HFF-Myc (cell line): Measurements from ENCODE around the gene RASGRF1.

ENCODE experiments used
- DNase-seq: peaks from one replicate; pipeline ENCODE4 v3.0.0-alpha.2; 2011; ENCODE audit warnings: low read depth; ENCODE audit errors: extremely low read depth
- H3K4me3 ChIP-seq: replicated peaks from 2 replicates; pipeline ENCODE4 v1.5.1; 2011; ENCODE audit warnings: low read depth, mild to moderate bottlenecking, control low read depth, low read length
- TF ChIP-seq, protein P1 (sequence below): IDR thresholded peaks from 2 replicates; pipeline ENCODE4 v1.5.1; 2012; ENCODE audit warnings: mild to moderate bottlenecking, low read depth, low read length, control low read depth; ENCODE audit errors: missing control alignments

RASGRF1 gene

DNA sequence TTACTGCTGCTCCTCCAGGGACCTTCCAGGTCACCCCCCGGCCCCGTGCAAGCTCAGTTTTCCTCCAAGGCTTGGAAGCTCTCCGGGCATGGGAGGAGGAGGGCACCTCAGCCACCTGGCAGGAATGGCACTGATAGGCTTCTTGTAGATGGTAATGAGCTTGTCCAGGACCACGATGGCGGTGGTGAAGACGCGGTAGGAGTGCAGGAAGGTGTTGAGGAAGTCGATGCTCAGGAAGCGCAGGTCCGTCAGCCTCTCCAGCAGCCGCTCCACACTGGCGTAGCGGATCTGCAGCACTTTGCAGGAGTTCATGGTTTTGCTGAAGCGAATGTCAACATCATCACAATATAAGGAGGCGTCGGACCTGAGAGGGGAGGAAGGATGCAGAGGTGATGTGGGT, 84.5 kb downstream of the RASGRF1 start:
- H3K4me3 ChIP-seq: no peak overlapping the region
- TF ChIP-seq, protein P1, sequence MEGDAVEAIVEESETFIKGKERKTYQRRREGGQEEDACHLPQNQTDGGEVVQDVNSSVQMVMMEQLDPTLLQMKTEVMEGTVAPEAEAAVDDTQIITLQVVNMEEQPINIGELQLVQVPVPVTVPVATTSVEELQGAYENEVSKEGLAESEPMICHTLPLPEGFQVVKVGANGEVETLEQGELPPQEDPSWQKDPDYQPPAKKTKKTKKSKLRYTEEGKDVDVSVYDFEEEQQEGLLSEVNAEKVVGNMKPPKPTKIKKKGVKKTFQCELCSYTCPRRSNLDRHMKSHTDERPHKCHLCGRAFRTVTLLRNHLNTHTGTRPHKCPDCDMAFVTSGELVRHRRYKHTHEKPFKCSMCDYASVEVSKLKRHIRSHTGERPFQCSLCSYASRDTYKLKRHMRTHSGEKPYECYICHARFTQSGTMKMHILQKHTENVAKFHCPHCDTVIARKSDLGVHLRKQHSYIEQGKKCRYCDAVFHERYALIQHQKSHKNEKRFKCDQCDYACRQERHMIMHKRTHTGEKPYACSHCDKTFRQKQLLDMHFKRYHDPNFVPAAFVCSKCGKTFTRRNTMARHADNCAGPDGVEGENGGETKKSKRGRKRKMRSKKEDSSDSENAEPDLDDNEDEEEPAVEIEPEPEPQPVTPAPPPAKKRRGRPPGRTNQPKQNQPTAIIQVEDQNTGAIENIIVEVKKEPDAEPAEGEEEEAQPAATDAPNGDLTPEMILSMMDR: no peak
- DNase-seq: no peak

DNA sequence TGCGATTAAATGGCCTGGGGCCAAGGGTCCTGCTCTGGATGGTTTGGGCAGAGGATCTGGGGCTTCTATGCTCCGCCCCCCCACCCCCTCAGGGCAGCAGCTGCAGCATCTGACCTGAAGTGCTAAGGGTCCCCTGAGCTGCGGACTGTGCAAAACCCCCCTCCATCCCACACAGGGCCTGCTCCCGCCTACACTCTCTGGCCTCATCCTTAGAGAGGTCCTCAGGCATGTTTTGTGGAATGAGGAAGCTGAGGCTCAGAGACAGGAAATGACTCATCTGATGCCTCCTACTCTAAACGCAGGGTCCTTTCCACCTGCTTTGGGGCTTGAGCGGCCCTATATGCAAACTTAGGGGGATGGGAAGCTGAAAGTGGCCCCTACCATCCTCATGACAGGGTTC, 86.2 kb downstream of the RASGRF1 start:
- TF ChIP-seq, protein P1: no peak
- peak; percentile 84 for DNase-seq
- H3K4me3 ChIP-seq: no peak overlapping the region

DNA sequence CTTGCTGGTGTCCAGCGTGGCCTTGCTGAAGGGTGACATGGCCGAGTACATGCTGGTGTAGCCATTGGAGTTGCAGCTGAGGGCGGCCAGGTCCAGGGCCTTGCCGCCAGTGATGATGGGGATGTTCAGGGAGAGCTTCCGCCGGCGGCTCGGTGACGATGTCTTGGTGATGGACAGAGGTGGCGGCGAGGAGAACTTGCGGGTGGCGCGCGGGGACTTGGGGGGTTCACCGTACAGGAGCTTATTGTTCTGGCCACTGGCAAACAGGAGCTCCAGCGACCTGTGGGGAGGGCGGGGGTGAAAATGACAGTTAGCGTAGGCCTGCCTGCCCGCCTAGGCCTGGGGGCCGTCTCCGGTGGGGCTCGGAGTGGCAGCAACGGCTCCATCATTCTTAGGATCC, 86.7 kb downstream of the RASGRF1 start:
- TF ChIP-seq, protein P1: no peak
- no peak overlapping the region for H3K4me3 ChIP-seq
- no peak for DNase-seq

DNA sequence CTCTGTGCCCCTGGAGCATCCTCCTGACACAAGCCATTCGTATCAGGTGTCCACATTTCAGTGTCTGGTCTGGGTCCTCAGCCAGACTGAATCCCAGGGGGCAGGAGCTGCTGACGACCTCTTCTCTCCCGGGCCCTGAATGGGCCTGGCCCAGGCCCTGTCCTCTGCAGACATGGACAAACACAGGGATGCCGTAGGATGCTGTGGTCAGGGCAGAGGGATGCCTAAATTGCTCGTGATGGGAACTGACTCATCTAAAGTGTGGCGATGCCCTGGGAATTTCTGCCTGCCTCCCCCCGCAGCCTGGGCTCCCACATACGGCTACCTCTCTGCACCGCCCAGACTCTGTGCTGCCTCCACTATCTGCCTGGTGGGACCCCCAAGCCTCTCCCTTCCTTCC, 87.3 kb downstream of the RASGRF1 start:
- H3K4me3 ChIP-seq: no peak overlapping the region

DNA sequence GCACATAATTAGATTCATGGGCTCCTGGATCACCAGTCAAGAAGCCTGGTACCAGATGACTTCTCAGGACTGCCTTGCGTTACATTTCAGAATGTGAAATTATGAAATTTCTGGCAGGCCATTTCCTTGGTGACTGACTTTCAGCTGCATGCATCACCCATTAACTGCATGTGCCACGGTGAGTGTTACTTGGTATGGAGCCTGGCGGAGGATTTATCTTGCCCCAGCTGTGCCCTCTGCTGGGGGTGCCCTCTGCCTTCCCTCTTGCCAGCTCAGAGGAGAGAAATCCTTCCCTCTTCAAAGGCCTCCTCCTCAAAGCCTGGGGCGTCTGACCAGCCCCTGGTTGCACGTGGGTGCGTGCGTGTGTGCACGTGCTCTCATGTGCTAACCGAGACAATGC, 88.0 kb downstream of the RASGRF1 start:
- no peak for DNase-seq
- H3K4me3 ChIP-seq: no peak overlapping the region
- TF ChIP-seq, protein P1: no peak

More for the DNA sequence above, 87.3 kb downstream of the RASGRF1 start:
- no peak for DNase-seq
- TF ChIP-seq, protein P1: no peak

GRCh38 chr15:78999636-79000035, 90.9 kb downstream of the RASGRF1 start:
- TF ChIP-seq, protein P1: no peak
- no peak overlapping the region for H3K4me3 ChIP-seq
- DNase-seq: no peak

GRCh38 chr15:78998526-78998925, 92.1 kb downstream of the RASGRF1 start:
- no peak overlapping the region for H3K4me3 ChIP-seq
- DNase-seq: no peak
- TF ChIP-seq, protein P1: no peak
